ENCODE results near the gene XPR1.

DNA sequence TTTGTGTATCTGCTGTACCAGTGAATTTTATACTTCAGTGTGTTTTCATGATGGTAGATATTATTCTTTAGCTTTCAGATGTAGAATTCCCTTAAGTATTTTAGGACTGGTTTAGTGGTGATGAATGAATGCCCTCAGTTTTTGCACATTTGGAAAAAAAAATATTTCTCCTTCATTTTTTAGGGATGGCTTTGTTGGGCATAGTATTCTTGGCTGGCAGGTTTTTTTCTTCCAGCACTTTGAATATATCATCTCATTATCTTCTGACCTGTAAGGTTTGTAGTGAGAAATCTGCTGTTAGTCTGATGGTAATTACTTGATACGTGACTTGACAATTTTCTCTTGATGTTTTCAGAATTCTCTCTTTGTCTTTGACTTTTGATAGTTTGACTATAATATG is 66.8 kb downstream of the XPR1 start:
- TF ChIP-seq, protein P1, sequence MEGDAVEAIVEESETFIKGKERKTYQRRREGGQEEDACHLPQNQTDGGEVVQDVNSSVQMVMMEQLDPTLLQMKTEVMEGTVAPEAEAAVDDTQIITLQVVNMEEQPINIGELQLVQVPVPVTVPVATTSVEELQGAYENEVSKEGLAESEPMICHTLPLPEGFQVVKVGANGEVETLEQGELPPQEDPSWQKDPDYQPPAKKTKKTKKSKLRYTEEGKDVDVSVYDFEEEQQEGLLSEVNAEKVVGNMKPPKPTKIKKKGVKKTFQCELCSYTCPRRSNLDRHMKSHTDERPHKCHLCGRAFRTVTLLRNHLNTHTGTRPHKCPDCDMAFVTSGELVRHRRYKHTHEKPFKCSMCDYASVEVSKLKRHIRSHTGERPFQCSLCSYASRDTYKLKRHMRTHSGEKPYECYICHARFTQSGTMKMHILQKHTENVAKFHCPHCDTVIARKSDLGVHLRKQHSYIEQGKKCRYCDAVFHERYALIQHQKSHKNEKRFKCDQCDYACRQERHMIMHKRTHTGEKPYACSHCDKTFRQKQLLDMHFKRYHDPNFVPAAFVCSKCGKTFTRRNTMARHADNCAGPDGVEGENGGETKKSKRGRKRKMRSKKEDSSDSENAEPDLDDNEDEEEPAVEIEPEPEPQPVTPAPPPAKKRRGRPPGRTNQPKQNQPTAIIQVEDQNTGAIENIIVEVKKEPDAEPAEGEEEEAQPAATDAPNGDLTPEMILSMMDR (IDR thresholded peaks at IDR 0.05) = no peak
- no peak for TF ChIP-seq EP300 (IDR thresholded peaks at IDR 0.05)
